Glomerular visceral epithelial cell (primary cell): ENCODE results near the gene GOLGB1.
"Not testable (repeated sequence)": the region's sequence is repeated elsewhere in the genome, so short reads cannot be mapped to it uniquely, and the experiment has no call there.

Experiments used
- DNase-seq: peaks from one replicate; pipeline ENCODE4 v3.0.0-alpha.2; 2016; ENCODE audit errors: extremely low spot score

GOLGB1 gene

DNA sequence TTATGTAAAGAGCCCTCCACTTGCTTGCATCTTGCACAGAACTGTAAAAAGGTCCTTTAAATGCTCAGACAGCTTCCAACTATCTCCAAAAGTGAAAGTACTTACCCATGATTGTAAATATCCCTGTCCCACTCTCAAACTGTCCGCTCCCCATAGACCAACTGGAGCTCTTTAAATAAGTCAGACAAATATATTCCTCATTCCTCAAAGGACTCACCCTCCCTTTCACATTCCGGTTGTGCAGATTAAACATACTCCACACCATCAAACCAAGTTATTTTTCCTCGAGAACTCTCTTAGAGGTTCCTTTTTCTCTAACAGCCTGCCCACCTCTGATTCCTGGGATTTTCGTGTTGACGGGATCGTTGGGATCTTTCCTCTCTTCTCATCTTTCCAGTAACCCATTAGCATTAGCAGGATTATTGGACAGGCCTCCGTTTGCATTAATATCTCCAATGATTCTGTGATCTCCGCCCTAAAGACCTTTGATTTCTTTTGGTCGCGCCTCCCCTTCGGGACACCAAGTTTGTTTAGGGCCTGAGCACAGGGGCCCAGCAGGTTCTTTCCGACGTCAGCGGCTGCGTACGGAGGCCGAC, 763 bp downstream of the GOLGB1 start:
- peak; percentile 19 for DNase-seq

DNA sequence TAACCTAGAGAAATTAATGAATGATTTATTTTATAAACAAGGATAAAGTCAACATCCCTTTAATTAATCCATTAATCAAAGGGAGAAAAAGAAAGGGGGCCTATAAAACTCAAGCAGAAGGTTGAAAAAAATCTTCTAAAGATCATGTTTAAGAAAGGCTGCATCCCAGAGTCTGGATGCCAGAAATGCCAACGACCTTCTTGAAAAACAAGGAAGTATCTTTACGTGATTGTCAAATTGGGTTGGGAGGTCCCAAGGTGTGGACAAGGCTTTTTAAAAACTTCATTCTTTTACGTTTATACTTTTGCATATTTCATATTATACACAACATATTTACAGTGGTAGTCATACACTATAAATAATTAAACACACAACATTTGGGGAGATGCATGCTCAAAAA, 1.6 kb downstream of the GOLGB1 start:
- no peak for DNase-seq

DNA sequence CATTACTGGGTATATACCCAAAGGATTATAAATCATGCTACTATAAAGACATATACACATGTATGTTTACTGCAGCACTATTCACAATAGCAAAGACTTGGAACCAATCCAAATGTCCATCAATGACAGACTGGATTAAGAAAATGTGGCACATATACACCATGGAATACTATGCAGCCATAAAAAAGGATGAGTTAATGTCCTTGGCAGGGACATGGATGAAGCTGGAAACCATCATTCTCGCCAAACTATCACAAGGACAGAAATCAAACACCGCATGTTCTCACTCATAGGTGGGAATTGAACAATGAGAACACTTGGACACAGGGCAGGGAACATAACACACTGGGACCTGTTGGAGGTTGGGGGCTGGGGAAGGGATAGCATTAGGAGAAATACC, 6.4 kb downstream of the GOLGB1 start:
- DNase-seq, result not testable (repeated sequence)

- DNase-seq, result no peak
Observed at GRCh38 chr3:121740896-121741295, 8.6 kb downstream of the GOLGB1 start.

GRCh38 chr3:121739902-121740301, 9.6 kb downstream of the GOLGB1 start:
- no peak for DNase-seq

DNA sequence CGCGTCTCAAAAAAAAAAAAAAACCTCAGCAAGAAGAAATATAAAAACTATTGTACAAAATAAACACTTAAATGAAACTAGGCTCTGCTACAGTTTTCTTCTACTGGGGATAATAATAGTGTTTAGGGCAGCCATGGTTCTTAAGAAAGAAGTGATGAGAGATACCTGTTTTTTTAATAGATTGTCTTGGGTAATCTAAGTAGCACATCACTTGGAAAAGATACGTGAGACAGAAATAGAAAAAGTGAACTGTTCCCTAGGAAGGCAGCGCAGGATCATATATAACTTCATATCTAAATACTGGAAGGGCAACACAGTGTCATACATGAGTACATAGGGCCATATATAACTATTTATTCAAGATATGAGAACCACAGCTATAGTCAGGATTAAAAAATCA, 11.9 kb downstream of the GOLGB1 start:
- DNase-seq, result no peak

DNA sequence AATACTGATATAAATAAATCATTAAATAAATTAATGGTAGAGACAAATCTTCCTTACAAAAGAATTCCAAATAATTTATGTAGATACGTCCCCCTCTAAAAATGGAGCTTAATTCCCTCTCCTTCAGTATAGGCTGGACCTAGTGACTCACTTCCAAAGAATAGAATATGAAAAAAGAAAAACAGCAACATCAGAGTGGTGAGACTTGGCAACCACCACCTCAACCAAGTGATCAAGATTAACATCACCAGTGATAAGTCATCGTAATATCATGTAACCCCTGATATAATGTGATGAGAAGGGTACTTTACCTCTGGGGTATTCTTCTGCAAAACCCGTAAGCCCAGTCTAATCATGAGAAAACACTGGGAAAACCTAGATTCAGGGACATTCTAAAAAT, 13.4 kb downstream of the GOLGB1 start:
- DNase-seq, result no peak

DNA sequence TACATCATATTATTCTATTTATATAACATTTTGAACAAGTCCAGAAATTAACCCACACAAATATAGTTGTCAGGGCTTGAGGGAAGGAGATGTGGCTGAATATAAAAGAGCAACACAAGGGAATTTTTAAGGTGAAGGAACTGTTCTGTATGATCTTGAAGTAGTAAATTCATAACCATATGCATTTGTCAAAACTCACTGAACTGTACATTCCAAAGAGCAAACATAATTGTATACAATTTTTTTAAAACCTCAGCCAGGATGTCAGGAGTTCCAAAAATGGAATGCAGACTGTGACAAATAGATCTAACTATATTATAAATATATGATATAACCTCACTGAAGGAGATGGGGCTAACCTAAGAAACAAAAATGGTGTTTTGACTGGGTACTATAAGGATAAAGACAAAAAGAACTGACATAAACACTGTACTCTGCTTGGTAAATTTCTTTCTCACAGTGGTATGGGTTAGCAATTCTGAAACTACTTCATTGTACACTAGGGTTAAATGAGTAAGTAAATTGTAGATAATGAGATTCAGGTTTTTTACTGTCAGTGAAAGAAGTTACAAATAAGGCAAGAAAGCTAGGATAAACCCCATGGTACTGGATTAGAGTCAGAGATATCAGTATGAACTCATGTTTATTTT, 14.4 kb downstream of the GOLGB1 start:
- DNase-seq, result no peak

- DNase-seq, result no peak
Observed at GRCh38 chr3:121730940-121731687, 18.4 kb downstream of the GOLGB1 start.

GRCh38 chr3:121724130-121724529, 25.4 kb downstream of the GOLGB1 start:
- no peak for DNase-seq

GRCh38 chr3:121723485-121723884, 26.1 kb downstream of the GOLGB1 start:
- no peak for DNase-seq

DNA sequence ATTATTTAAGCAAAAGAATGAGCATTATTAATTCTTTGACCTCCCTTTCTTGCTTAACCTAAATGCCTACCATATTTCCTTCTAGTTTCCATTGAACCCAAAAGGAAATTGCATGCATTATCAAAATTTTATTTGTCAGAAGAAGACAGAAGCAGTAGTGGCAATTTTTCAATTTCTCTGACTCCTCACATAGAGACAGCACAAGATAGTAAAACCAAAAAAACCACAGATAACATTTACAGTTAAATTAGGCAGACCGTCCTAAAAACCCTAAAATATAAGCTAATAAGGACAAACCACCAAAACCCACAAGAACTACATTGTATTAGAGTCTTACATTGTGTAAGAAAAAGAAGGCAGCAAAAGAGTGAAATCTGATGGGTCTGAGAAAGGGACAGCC, 27.1 kb downstream of the GOLGB1 start:
- DNase-seq, result no peak

DNA sequence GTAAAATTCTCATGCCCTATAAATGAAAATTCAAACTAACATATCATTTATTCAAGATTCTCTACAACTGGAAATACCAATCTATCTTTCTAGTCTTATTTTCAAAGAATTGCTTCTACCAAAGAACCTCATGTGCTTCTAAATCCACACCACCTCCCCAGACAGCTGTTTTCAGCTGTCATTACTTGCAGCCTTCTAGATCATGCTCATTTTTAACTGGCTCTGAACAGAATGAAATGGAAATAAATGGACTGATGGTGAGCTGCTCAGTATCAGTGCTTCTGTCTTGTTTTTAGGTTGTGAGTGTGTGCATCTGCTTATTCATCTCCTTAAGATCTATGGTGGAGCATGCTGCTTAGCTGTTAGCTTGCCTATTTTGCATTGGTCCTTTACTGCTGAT, 29.4 kb downstream of the GOLGB1 start:
- no peak for DNase-seq

GRCh38 chr3:121719423-121719822, 30.1 kb downstream of the GOLGB1 start:
- DNase-seq, result no peak

DNA sequence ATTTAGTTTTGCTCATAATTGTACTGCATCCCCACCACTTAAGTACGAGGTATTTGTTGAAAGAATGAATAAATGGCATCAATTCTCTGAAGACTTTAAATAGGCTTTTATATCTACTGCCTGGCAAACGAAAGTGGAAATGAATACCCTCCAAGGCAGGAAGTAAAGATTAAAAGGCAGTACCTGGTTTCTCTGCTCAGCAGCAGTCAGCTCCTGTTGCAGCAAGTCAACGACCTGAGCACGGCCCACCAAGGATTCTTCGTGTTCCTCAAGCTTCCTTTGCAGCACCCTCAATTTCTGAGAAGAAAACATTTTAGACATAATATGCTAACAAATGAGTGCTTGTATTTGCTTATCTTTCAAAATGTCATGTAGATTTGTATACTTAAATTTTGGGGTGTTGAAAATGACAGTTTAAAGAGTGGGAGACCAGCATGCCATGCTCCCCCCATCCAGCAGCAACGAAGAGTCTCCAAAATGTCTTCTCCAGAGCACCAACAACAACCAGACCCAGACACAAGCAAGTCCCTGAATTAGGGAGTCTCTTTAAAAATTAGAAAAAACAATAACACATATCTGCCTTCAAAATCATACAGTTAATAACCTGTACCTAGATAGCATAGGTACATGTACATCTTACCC, 31.2 kb downstream of the GOLGB1 start:
- DNase-seq, result no peak

DNA sequence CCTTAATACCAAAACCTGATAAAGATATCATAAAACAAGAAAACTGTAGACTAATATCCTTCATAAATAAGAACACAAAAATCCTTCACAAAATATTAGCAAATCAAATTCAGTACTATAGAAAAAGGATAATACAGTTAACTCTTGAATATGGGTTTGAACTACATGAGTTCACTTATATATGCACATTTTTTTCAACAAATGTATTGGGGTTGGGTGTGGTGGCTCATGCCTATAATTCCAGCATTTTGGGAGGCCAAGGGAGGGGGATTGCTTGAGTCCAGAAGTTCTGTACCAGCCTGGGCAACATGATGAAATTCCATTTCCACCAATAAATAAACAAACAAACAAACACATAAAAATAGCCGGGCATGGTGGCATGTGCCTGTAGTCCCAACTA, 39.2 kb downstream of the GOLGB1 start:
- DNase-seq, result no peak

DNA sequence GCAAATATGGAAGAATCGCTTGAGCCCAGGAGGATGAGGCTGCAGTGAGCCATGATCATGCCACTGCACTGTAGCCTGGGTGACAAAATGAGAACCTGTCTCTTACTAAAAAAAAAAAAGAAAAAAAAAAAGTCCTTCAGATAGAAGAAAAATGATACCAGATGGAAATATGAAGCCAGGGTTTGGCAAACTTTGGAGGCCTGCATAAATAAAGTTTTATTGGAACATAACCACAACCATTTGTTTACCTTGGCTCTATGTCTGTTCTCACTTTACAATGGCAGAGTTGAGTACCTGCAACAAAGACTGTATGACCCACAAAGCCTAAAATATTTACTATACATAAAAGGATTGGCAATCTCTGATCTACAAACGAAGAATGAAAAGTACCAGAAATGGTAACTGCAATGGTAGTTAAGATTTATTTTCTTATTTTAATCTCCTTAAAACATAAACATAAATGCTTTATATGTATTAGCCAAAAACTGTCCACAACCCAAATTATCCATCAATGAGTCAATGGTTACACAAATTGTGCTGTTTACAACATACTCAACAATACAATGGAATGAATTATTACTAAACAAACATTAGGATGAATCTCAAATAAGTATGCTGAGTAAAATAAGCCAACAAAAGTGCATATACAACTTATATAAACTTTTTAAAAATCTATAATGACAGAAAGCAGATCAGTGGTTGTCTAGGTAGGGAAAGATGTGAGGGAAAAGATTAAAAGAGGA, 41.8 kb downstream of the GOLGB1 start:
- DNase-seq, result no peak

GRCh38 chr3:121705541-121705940, 44.0 kb downstream of the GOLGB1 start:
- DNase-seq, result no peak

GRCh38 chr3:121703973-121704372, 45.6 kb downstream of the GOLGB1 start:
- DNase-seq, result no peak

- DNase-seq, result no peak
Observed at GRCh38 chr3:121698901-121699300, 50.6 kb downstream of the GOLGB1 start.

DNA sequence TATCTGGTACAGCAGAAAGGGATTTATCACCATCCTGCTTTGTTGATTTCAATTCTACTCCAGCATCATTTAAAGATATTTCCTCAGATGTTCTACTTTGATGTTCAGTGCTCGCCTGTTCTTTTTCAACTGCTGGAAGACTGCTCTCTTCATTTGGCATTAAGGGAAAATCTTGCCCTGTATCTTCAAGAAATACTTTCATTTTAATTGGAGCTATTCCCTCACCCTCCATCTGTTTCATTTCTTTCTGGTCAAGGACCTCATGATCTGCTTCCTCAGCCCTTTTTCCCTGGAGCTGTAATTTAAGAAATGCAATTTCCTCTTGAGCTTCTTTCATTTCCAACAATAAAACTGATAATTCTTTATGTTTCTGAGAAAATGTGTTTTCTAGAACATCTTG, 51.1 kb downstream of the GOLGB1 start:
- DNase-seq, result no peak

GRCh38 chr3:121696186-121696585, 53.4 kb downstream of the GOLGB1 start:
- no peak for DNase-seq
